Glutamatergic neuron (in vitro differentiated cells): Measurements from ENCODE around the gene LRP1-AS. TPM values are rescaled to one million over a fixed set of nuclear protein-coding genes. Genes with fewer than 3 reads are reported as not detected.

ENCODE experiments used
- DNase-seq: peaks from one replicate; pipeline ENCODE4 v3.0.0; 2022
- H3K27ac Mint-ChIP-seq: one replicate; pipeline ENCODE4 v1.8.0; 2020; ENCODE audit warnings: mild to moderate bottlenecking, mixed read lengths, inconsistent platforms; ENCODE audit not compliant: unreplicated experiment
- H3K27me3 Mint-ChIP-seq: one replicate; pipeline ENCODE4 v1.8.0; 2020; ENCODE audit warnings: mild to moderate bottlenecking, moderate library complexity, mixed read lengths, inconsistent platforms; ENCODE audit not compliant: unreplicated experiment
- H3K36me3 Mint-ChIP-seq: one replicate; pipeline ENCODE4 v1.8.0; 2020; ENCODE audit warnings: mild to moderate bottlenecking, mixed read lengths, inconsistent platforms; ENCODE audit not compliant: unreplicated experiment
- H3K4me1 Mint-ChIP-seq: one replicate; pipeline ENCODE4 v1.8.0; 2020; ENCODE audit warnings: mild to moderate bottlenecking, low read depth, mixed read lengths, inconsistent platforms; ENCODE audit not compliant: unreplicated experiment
- H3K4me3 Mint-ChIP-seq: one replicate; pipeline ENCODE4 v1.8.0; 2020; ENCODE audit warnings: mild to moderate bottlenecking, mixed read lengths, inconsistent platforms; ENCODE audit not compliant: unreplicated experiment
- H3K9me3 Mint-ChIP-seq: one replicate; pipeline ENCODE4 v1.8.0; 2020; ENCODE audit warnings: mild to moderate bottlenecking, moderate library complexity, mixed read lengths, inconsistent platforms; ENCODE audit not compliant: unreplicated experiment
- CTCF ChIP-seq: fragments of 200-600 bp; sonication (generic); IDR thresholded peaks from one replicate; pipeline ENCODE4 v1.5.0; 2021; ENCODE audit not compliant: partially characterized antibody, unreplicated experiment
- microRNA-seq: library from miRNA; unstranded; fragments of <30 nt; microRNA quantifications from one replicate; pipeline ENCODE4, GENCODE V29; 2020; ENCODE audit not compliant: unreplicated experiment
- total RNA-seq: library from RNA; stranded (reverse); fragmentation: NEBNext Ultra II Directional; extraction: Animal tissue kit (Norgen Biotek cat#: 25700); gene quantifications from one replicate; pipeline ENCODE4 v1.2.1, GENCODE V29; 2021; ENCODE audit not compliant: unreplicated experiment

LRP1-AS gene
- total RNA-seq, 1 donor from 2014 or later = not detected

GRCh38 chr12:57096099-57096572, 51.3 kb downstream of the LRP1-AS start:
- peaks cover 4% of the 10 kb centered on the region for H3K9me3 Mint-ChIP-seq
- peaks cover 7% of the 10 kb centered on the region for H3K27me3 Mint-ChIP-seq
- H3K4me3 Mint-ChIP-seq = no peak overlapping the region
- no peak for TF ChIP-seq CTCF
- H3K4me1 Mint-ChIP-seq = peaks cover 20% of the 10 kb centered on the region
- DNase-seq = no peak
- no peak overlapping the region for H3K27ac Mint-ChIP-seq
- H3K36me3 Mint-ChIP-seq = no peaks in the 10 kb centered on the region

GRCh38 chr12:57095440-57095839, 52.0 kb downstream of the LRP1-AS start:
- no peak for DNase-seq
- peaks cover 4% of the 10 kb centered on the region for H3K9me3 Mint-ChIP-seq
- peaks cover 11% of the 10 kb centered on the region for H3K27me3 Mint-ChIP-seq
- no peak overlapping the region for H3K4me3 Mint-ChIP-seq
- no peak for TF ChIP-seq CTCF
- peaks cover 24% of the 10 kb centered on the region for H3K4me1 Mint-ChIP-seq
- H3K27ac Mint-ChIP-seq = no peak overlapping the region
- H3K36me3 Mint-ChIP-seq = no peaks in the 10 kb centered on the region

Small RNAs within 50 kb of the gene (microRNA-seq; reads per million reads assigned to microRNA genes)
- gene MIR1228 = 13.2 reads per million, percentile 53 among the genes with 10 or more reads in this experiment

Other genes with a start within 250 kb of the LRP1-AS start
- gene SDR9C7, start 213.2 kb downstream of the LRP1-AS start, total RNA-seq = 0.39 TPM
- 0.74 TPM for gene RDH16, start 190.0 kb downstream of the LRP1-AS start, total RNA-seq
- 23.5 TPM for gene ZBTB39, start 141.1 kb downstream of the LRP1-AS start, total RNA-seq
- 0.74 TPM for gene TAC3, start 131.1 kb downstream of the LRP1-AS start, total RNA-seq
- gene MYO1A, start 97.5 kb downstream of the LRP1-AS start, total RNA-seq = 0.64 TPM
- gene NEMP1, start 68.8 kb downstream of the LRP1-AS start, total RNA-seq = 11.5 TPM
- 20.0 TPM for gene NAB2, start 58.5 kb downstream of the LRP1-AS start, total RNA-seq
- 34.4 TPM for gene STAT6, start 36.3 kb downstream of the LRP1-AS start, total RNA-seq
- 125 TPM for gene LRP1, start 19.1 kb downstream of the LRP1-AS start, total RNA-seq
- 10.5 TPM for gene NXPH4, start 69.2 kb upstream of the LRP1-AS start, total RNA-seq
- gene SHMT2, start 82.1 kb upstream of the LRP1-AS start, total RNA-seq = 165 TPM
- gene STAC3, start 103.6 kb upstream of the LRP1-AS start, total RNA-seq = 12.1 TPM